Measurements from ENCODE around the gene CTBP2.

GRCh38 chr10:125169279-125169678 lies 8.9 kb upstream of the CTBP2 start:
- TF ChIP-seq CTCF (IDR thresholded peaks at IDR 0.05; ENCODE audit: low read depth, low read length, poor library complexity, severe bottlenecking) (no peak), EZH2phosphoT487 (IDR thresholded peaks at IDR 0.05; ENCODE audit: borderline replicate concordance, low read length) (no peak)
